Activated naive CD4-positive, alpha-beta T cell treated with anti-CD3 and anti-CD28 coated beads, Interleukin-2, amount 50 U/mL, for 16 hours (primary cell): Measurements from ENCODE around the gene PPIA.
A peak's percentile ranks its signal among the peaks of the same experiment; 100 is the strongest.

Source experiments
- DNase-seq: peaks from one replicate; pipeline ENCODE4 v3.0.0-alpha.2; 2020

The PPIA gene

DNA sequence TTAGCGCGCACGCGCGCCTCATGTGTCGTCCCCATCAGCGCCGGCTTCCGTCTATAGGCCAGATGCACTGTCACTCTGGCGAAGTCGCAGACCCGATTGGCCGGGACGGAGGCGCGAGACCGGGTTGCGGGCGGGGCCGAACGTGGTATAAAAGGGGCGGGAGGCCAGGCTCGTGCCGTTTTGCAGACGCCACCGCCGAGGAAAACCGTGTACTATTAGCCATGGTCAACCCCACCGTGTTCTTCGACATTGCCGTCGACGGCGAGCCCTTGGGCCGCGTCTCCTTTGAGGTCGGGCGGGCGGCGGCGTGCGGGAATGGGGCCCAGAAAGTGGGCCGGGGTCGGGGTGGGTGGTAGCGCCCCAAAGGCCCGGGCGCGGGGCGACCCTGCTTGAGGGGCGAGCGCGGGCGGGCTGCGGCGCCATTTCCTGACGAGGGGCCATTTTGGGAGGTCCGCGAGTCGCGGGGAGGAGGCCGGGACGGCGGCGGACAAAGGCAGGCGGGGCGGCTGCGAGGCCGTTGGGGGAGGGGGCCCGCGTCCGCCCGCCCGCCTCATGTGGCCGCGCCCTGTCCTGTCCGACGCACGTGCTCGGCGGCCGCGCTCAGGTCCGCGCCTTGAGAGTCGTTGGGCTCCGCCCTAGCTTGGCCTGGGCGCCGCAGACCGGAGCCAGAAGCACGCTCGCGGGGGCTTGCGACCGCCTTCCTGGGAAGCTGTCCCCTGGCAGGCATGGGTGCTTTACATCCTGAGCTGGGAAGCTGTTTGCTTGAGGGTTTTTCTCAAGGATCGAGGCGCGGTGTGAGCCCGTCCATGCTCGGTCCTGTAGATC lies at the start of gene PPIA:
TSS of gene PPIA (plus strand) at position 178 of the 825 bp plus-strand sequence. CDS start at position 222, 44 bp downstream.
- peak; percentile 99 for DNase-seq

DNA sequence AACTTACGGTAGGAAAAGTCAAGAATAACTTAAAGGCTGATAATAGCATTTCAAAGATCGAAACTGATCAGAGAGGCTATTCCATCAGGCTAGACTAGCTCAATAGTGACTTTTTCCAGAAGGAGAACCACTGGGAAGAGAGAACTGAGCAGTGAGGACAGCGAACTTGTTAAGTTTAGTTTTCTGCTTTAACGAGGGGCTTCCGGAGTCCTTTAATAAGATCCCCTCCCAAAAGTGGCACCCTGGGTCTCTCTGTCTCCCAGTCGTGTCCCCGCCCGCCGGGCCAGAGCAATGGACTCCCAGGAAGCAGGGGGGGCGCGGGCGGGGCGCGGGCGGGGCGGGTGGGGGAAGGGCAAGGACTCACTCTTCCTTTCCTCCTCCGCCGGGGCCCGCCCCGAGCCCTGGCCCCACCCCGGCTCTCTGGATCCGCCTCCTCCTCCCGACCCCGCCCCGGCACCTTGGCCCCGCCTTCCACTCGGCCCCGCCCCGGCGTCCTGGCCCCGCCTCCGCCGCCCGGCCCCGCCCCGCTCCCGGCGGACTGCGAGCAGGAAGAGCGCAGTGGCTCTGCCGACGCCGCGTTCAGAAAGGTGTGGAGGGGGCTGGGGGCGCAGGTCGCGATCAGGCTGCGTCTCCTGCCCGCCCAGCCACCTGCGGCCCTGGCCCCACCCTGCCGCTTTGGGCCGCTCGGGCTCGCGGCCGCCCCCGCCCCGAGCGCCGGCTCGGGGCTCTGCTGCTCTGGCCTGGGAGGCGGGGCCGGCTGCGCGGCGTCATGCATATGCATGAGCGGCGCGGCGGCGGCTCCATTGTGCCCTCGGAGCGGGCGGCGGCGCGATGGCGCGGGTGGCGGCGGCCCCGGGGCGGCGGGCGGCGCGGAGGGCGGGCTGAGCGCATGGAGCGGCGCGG lies 48.2 kb upstream of the PPIA start, which contains the start of gene ZMIZ2:
TSS of gene ZMIZ2 (plus strand) at position 803 of the 903 bp plus-strand sequence. CDS start 7,403 bp downstream, outside the sequence.
- DNase-seq: peak; percentile 92

GRCh38 chr7:44748948-44749731 lies 47.3 kb upstream of the PPIA start:
- no peak for DNase-seq

DNA sequence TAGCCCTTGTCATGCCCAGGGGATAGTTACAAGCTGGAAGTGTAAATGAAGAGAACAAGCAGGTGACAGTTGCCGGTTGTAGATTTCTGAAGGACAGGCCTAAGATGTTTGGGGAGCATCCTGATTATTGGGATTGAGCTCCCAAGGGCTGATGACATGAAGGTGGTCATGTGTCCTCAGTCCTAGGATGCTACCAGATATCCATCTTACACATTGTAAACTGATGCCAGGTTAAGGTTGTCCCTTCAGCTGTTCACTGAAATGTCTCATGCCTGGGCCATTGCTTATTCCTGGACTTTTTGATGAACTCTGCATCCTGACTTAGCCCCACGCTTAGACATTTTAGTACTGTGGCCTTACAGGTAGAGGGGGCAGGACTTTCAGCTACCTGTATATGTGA lies 46.5 kb upstream of the PPIA start:
- no peak for DNase-seq

- DNase-seq: no peak
Measured at GRCh38 chr7:44750424-44750823, 46.1 kb upstream of the PPIA start.

DNA sequence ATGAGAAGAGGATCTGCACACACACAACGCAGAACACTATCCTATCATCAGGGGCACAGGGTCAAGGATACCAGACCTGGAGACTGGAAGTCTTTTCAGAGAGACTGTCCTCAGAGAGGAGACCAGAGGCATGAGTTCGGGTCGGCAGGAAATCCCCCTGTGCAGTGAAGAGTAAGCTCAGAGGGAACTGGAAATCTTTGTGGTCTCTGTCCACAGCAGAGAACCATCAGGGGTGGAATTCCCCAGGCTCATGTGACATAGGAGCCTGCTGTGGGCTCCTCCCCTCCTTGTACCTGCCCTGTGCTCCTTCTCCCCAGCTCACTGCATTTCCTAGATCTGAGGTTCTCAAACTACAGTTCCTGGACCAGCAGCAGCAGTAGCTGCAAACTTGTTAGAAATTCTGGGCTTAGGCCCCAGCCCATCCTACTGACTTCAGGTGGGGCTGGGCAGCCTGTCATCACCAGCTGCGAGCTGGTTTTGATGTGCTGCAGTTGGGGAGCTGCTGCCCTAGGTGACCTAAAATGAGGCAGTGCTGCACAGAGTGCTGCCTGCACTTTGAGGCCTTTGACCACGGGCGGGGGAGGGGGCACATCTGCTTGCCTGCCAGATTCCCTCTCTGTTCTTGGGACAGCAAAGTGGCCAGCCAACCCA lies 45.4 kb upstream of the PPIA start:
- DNase-seq: peak; percentile 37

DNA sequence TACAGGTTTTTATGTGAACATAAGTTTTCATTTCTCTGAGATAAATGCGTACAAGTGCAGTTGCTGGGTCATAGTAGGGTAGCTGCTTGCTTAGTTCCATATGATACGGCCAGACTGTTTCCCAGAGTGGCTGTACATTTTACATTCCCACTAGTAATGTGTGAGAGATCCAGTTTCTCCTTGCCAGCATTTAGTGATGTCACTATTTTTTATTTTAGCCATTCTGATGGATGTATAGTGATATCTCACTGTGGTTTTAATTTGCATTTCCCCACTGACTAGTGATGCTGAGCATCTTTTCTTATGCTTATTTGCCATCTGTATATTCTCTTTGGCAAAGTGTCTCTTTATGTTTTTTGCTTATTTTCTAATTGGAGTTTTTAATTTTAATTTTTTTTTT lies 43.7 kb upstream of the PPIA start:
- no peak for DNase-seq

DNA sequence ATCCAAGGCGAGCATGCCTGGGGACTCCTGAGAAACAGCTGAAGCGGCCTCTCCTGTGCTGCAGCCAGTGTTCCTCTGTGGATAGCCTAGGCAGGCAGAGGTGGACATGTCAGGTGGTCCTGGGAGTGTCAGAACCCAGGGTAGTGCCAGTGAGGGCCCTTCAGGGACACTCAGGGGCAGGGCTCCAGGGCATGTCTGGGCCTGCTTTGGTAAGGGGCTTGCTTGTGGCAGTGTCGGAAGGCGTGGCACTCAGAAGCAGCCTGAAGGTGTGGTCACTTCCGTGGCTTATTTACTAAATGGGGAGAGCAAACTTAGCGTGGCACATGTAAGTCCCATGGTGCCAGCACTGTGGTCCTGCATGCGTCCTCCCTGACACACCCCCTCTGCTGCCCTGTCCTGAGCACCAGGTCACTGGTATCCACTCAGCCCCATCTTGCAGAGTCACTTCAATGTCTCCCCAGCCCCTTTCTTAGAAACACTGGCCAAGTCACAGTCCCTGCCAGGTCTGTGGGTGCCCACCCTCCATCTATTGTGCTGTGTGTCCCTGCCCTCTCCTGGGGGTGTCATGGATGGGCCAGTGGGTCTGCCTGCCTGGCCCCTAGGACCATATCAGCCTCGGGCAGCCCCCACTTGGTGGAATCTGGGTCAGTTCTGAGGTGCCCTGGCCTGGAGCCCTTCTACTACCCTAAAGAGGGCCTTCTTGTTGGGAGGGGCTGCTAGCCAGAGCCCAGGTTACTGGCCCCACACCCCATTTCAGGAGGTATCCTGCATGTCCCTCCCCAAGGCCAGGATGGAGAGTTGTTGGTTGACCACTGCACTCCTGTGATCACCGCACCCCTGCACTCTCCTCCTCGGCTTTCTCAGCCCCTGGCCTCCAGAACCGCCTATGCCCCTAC lies 41.4 kb upstream of the PPIA start:
- DNase-seq: no peak

- DNase-seq: no peak
Measured at GRCh38 chr7:44755698-44756627, 40.5 kb upstream of the PPIA start.

GRCh38 chr7:44756904-44757303 lies 39.6 kb upstream of the PPIA start:
- DNase-seq: no peak

GRCh38 chr7:44757311-44757710 lies 39.2 kb upstream of the PPIA start:
- DNase-seq: no peak

GRCh38 chr7:44757739-44758138 lies 38.7 kb upstream of the PPIA start:
- DNase-seq: no peak

- no peak for DNase-seq
Measured at GRCh38 chr7:44759246-44759645, 37.2 kb upstream of the PPIA start.

- DNase-seq: no peak
Measured at GRCh38 chr7:44760034-44760580, 36.4 kb upstream of the PPIA start.

DNA sequence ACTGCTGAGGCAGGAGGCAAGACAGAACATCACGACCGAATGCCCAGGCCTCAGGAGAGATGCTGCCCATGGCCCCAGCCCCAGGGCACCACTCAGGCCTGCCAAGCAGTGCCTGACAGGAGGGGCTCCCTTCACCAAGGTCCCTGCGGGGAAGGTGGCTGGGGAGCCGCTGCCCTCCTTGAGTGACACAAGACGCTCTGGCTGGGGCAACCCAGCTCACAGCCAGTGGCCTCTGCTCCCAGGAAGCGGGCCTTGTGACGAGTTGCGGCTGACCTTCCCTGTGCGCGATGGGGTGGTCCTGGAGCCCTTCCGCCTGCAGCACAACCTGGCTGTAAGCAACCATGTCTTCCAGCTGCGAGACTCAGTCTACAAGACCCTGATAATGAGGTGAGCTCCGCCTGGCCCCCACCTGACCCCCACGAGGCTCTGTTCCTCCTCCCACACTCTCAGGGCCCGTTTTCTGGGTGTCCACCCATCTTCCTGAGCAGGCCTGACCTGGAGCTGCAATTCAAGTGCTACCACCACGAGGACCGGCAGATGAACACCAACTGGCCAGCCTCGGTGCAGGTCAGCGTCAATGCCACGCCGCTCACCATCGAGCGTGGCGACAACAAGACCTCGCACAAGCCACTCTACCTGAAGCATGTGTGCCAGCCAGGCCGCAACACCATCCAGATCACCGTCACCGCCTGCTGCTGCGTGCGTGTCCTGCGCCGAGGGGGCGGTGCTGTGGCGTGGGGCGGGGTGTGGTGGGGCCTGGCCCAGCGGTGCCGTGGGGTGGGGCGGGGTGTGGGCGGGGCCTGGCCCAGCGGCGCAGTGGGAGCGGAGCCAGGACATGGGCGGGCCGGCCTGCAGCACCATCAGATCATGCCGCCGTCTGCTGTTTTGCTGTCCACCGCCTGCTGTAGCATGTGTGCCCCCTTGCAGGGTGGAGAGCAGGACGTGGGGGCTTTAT lies 35.0 kb upstream of the PPIA start:
- no peak for DNase-seq

DNA sequence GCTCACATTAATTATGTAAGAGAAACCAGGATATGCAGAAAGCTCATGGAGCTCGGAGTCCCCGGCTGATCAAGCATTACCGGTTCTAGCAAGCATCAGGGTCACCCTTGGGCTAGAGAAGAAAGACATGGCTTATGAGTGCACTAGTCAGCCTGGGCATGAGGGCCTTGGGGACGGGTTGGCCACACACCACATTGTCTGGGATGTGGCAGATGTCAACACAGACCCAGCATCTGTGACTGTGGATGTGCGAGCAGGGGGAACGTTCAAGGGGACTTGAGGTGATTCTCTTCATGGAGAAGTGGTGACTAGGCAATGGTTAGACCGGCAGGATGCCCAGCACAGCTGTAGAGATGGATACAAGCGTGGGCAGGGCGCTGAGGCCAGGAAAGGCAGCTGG lies 34.2 kb upstream of the PPIA start:
- DNase-seq: no peak

DNA sequence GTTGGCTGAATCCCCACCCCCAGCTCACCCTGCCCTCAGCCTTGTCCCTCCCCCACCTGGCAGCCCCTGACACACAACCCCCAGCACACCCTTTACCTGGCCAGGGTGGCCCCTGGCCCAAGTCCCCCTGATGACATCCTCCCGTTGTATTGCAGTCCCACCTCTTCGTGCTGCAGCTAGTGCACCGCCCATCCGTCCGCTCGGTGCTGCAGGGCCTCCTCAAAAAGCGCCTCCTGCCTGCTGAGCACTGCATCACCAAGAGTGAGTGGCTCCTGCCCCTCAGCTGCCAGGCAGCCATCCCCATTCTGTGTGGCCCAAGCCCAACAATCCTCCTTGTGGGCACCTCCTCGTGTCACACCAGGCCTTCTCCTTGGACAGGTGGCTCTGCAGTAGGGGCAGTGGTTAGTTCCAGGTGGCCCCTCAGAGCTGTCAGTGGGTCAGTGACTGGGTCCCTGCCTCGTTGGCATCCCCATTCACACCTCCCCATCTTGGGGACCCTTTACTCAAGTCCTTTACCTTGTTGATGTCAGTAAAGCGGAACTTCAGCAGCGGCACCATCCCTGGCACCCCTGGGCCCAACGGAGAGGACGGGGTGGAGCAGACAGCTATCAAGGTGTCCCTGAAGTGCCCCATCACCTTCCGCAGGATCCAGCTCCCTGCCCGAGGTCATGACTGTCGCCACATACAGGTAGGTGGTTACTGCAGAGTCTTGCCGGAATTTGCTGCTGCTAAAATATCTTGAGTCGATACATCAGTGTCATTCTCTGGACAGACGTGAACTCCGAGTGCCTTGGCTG lies 33.6 kb upstream of the PPIA start:
- no peak for DNase-seq

DNA sequence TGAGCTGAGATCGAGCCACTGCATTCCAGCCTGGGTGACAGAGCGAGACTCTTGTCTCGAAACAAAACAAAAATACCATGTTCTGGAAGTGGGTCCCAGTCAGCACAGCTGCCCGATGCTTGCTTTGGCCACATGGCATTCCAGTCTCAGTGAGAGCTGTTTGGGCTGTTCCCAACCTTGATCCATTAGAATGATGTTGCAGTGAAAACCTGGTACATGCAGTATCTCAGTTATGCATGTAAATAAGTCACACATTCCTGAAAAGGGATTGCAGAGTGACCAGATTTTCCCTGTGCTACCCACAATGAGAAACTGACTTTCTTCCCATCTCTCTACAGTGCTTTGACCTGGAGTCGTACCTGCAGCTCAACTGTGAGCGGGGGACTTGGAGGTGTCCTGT lies 32.4 kb upstream of the PPIA start:
- DNase-seq: no peak
